Vagina (tissue), 2 donors: ENCODE data around the gene SFN. TPM values are rescaled to one million over a fixed set of nuclear protein-coding genes. Genes with fewer than 3 reads are reported as not detected.
A peak's percentile ranks its signal among the peaks of the same experiment; 100 is the strongest.
"Not testable (repeated sequence)": the region's sequence is repeated elsewhere in the genome, so short reads cannot be mapped to it uniquely, and the experiment has no call there.

Experiments
- DNase-seq, 2 donors: peaks; one replicate each; pipeline ENCODE4 v3.0.0-alpha.2; 2017; ENCODE audit errors: extremely low spot score in 2 of 2
- H3K27ac ChIP-seq: fragments of 200-600 bp; sonication (generic); one replicate; pipeline ENCODE4 v1.5.1; 2019
- H3K27me3 ChIP-seq: fragments of 200-600 bp; sonication (generic); one replicate; pipeline ENCODE4 v1.5.1; 2019
- H3K36me3 ChIP-seq, 2 donors: fragments of 200-600 bp; sonication (generic); one replicate each; pipeline ENCODE4 v1.5.1; 2017 to 2019
- H3K4me1 ChIP-seq: fragments of 200-600 bp; sonication (generic); one replicate; pipeline ENCODE4 v1.5.1; 2019
- H3K4me3 ChIP-seq, 2 donors: fragments of 200-600 bp; sonication (generic); 1 replicate in 1 of 2; 2 replicates in 1 of 2; pipeline ENCODE4 v1.5.1; 2016 to 2019
- H3K9me3 ChIP-seq: fragments of 200-600 bp; sonication (generic); one replicate; pipeline ENCODE4 v1.5.1; 2019
- POLR2A ChIP-seq, 2 donors: fragments of 450-650 bp; IDR thresholded peaks; one replicate each; pipeline ENCODE4 v1.6.1; 2017; ENCODE audit warnings: antibody characterized with exemption in 2 of 2, mild to moderate bottlenecking in 2 of 2, moderate library complexity in 2 of 2
- POLR2AphosphoS5 ChIP-seq, 2 donors: sonication (generic); formaldehyde crosslinking; IDR thresholded peaks; one replicate each; pipeline ENCODE4 v1.9.0; 2017; ENCODE audit warnings: antibody characterized with exemption in 2 of 2, mild to moderate bottlenecking in 2 of 2, low read depth in 1 of 2; ENCODE audit not compliant: insufficient read depth in 1 of 2
- intact Hi-C: fragments of 100-400 bp; cut with DNase I; formaldehyde crosslinking; loops from one replicate; pipeline ENCODE4 v1.15.1; 2023
- total RNA-seq: library from RNA; depleted of rRNA; stranded (reverse); fragments of >200 nt; gene quantifications from one replicate; pipeline ENCODE4 v1.2.3, GENCODE V29; 2016
- TF ChIP-seq, protein P1 (sequence below), 3 experiments: fragments of 450-650 bp in 2 of 3; fragments of 200-600 bp in 1 of 3; sonication (generic) in 1 of 3; IDR thresholded peaks; one replicate each; pipeline ENCODE4 v1.5.1; 2017 to 2019; ENCODE audit warnings: antibody characterized with exemption in 3 of 3, mild to moderate bottlenecking in 2 of 3, moderate library complexity in 2 of 3

The SFN gene
- total RNA-seq, 1 donor from 2014 or later, result 406 TPM

DNA sequence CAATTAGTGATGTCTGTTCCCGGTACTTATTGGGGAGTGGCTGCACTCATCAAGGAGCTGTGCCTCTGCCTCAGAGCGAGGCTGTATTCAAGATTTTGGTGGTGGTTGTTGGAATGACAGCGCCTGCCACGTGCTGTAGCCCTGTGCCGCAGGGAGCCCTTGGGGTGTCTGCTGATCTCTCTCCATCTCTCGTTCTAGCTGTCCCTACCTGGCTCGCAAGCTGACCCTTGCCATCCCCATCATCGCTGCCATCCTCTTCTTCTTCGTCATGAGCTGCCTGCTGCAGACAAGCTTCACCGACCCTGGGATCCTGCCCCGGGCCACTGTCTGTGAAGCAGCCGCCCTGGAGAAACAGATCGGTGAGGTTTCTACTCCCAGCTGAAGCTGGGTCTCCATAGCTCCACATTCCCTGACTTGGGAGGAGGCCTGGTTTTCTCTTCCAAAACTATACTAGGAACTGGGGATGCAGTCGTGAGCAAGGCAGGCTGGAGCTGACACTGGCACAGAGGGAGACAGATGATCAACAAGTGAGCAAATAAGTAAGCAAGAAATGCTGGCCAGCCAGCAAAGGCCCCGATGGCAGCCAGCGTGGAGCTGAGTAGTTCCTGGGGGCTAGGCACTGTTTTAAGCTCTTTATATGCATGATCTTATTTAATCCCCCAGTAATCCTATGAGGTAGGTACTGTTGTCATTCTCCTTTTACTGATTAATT is 30.5 kb upstream of the SFN start:
- H3K4me3 ChIP-seq, result no peak overlapping the region
- H3K36me3 ChIP-seq, result peaks cover 0 to 33% of the 10 kb centered on the region in 2 donors
- H3K4me1 ChIP-seq, result peaks cover 32% of the 10 kb centered on the region
- no peaks in the 10 kb centered on the region for H3K9me3 ChIP-seq
- TF ChIP-seq POLR2AphosphoS5 (IDR thresholded peaks at IDR 0.05; ENCODE audit: insufficient read depth in 1 of 2, low read depth in 1 of 2), result no peak
- TF ChIP-seq POLR2A (IDR thresholded peaks at IDR 0.05), result no peak
- TF ChIP-seq, protein P1, sequence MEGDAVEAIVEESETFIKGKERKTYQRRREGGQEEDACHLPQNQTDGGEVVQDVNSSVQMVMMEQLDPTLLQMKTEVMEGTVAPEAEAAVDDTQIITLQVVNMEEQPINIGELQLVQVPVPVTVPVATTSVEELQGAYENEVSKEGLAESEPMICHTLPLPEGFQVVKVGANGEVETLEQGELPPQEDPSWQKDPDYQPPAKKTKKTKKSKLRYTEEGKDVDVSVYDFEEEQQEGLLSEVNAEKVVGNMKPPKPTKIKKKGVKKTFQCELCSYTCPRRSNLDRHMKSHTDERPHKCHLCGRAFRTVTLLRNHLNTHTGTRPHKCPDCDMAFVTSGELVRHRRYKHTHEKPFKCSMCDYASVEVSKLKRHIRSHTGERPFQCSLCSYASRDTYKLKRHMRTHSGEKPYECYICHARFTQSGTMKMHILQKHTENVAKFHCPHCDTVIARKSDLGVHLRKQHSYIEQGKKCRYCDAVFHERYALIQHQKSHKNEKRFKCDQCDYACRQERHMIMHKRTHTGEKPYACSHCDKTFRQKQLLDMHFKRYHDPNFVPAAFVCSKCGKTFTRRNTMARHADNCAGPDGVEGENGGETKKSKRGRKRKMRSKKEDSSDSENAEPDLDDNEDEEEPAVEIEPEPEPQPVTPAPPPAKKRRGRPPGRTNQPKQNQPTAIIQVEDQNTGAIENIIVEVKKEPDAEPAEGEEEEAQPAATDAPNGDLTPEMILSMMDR (IDR thresholded peaks at IDR 0.05), result no peak
- no peak for DNase-seq
- intact Hi-C loops, result no loop called here
- H3K27ac ChIP-seq, result no peak overlapping the region
- no peaks in the 10 kb centered on the region for H3K27me3 ChIP-seq

DNA sequence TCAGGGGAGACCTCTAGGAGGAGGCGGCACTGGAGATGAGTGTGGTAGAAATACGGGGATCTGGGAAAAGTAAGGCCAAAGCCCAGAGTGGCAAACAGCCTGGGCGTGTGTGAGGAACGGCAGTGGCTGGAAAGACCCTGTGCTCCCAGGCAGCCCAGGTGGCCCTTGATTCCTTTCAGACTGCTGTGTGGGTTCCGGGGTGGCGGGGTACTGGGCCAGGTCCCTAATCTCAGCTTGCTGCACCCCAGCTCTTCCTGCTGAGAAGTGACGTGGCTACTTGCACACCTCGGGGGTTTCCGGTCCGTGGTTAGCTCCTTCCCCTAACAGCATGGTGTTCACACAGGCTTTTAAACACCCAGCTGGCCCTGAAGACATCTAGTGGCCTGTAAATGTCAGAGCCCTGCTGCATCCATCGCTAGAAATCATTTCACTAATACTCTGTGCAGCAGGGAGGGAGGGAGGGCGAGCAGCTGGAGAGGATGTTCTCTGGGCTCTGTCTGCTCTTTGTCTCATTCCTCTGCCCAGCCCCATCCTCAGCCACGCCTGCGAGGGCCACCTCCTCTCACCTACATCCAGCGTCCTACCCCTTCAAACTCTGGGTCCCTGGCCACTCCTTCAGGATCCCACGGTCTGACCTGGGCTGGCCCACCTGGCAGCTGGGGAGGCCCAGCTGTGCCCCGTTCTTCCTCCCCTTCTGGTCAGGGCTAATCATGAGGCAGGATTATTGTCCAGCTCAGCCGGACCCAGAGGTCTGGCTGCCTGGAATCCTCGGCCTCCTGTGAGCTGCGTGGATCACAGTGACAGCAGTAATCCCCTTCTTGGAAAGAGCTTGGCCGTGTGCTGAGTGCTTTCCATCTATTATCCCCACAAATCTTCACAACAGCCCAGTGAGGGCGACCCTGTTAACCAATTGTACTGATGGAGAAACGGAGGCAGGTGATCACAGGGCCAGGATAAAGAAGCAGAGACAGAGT is 29.2 kb upstream of the SFN start:
- no peak for DNase-seq
- Histone ChIP-seq H3K4me3 (no peak overlapping the region), H3K4me1 (peaks cover 19% of the 10 kb centered on the region), H3K36me3 (peaks cover 0 to 40% of the 10 kb centered on the region in 2 donors), H3K27ac (peak overlapping the region; percentile 44), H3K27me3 (no peaks in the 10 kb centered on the region), H3K9me3 (no peaks in the 10 kb centered on the region)
- intact Hi-C loops, result no loop called here
- TF ChIP-seq, protein P1 (IDR thresholded peaks at IDR 0.05), result no peak
- TF ChIP-seq POLR2A (IDR thresholded peaks at IDR 0.05) (no peak), POLR2AphosphoS5 (IDR thresholded peaks at IDR 0.05; ENCODE audit: insufficient read depth in 1 of 2, low read depth in 1 of 2) (no peak)

DNA sequence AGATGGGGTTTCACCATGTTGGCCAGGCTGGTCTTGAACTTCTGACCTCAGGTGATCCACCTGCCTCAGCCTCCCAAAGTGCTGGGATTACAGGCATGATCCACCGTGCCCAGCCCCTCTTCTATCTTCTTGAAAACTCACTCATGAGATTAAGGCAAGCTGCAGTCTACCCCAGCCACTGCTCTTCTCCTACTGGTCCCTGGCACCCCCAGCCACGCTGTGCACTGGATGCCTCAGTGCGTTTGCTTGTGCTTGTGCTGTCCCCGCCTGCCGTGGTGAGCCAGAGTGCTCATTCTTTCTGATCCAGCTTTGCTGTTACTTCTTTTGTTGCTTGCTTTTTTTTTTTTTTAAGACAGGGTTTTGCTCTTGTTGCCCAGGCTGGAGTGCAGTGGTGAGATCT is 25.3 kb upstream of the SFN start:
- H3K4me1 ChIP-seq, DNase-seq, intact Hi-C loops, H3K9me3 ChIP-seq, H3K27me3 ChIP-seq, H3K27ac ChIP-seq, H3K4me3 ChIP-seq: not testable (repeated sequence)
- peaks cover 0 to 60% of the 10 kb centered on the region in 2 donors for H3K36me3 ChIP-seq

DNA sequence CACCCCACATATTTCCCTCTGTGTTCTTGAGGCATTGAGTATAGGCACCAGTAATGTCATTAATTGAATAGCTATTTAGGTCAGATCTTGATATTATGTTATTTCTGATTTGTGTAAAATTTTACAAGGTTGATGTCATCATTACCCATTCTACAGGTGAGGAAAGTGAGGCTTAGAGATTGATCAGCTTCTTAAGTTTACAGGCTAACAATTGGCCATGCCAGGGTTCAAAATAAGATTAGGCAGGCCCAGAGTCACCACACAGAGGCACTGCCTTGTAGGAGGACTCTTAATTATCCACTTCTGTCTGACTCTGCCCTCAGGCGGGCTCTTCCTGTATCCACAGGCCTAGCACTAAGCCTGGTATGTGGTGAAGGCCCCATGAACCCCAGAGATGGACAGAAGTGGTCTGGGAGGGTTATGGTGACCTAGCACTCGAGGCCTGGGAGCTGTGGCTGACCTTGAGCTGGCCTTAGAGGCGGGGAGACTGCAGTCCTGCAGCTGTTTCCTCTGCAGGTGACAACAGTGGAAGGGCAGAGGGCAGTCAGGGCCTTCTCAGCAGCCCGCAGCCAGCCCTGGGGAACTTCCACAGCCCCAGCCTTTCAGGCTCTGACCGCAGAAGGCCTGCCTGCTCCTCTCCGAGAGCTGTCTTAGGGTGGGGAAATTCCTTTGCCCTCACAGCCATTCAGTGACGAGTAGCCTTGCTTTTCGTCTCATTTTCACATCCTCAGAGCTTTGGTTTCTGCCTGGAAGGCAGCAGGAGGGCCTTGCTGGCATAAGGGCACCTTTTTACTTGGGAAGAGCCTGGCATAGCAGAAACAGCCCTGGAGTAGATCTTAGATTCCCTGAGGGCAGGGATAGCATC is 24.2 kb upstream of the SFN start:
- Histone ChIP-seq H3K4me3 (no peak overlapping the region), H3K36me3 (peaks cover 0 to 61% of the 10 kb centered on the region in 2 donors), H3K4me1 (no peaks in the 10 kb centered on the region), H3K9me3 (no peaks in the 10 kb centered on the region), H3K27ac (no peak overlapping the region), H3K27me3 (no peaks in the 10 kb centered on the region)
- TF ChIP-seq POLR2A (IDR thresholded peaks at IDR 0.05) (no peak), POLR2AphosphoS5 (IDR thresholded peaks at IDR 0.05; ENCODE audit: insufficient read depth in 1 of 2, low read depth in 1 of 2) (no peak)
- TF ChIP-seq, protein P1 (IDR thresholded peaks at IDR 0.05), result no peak
- DNase-seq, result no peak
- intact Hi-C loops, result no loop called here

DNA sequence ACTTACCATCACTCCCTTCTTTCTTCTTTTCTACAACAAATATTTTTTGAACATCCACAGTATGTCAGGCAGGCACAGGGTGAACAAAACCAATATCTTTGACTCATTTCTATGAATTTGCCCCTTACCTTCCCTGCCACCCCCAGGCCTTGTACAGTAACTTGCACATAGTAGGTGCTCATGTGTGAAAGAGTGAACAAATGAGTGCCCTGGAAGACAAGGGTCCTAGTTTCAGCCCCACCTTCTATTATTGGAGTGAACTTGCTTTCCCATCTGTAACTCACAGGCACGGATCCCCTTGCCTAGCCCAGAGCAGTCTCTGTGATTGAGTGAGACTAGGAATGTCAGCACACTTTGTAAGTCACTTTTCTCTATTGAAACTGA is 23.6 kb upstream of the SFN start:
- H3K9me3 ChIP-seq, result no peaks in the 10 kb centered on the region
- H3K4me3 ChIP-seq, result no peak overlapping the region
- TF ChIP-seq, protein P1 (IDR thresholded peaks at IDR 0.05), result no peak
- no peak for TF ChIP-seq POLR2AphosphoS5 (IDR thresholded peaks at IDR 0.05; ENCODE audit: insufficient read depth in 1 of 2, low read depth in 1 of 2)
- TF ChIP-seq POLR2A (IDR thresholded peaks at IDR 0.05), result no peak
- H3K27me3 ChIP-seq, result no peaks in the 10 kb centered on the region
- H3K36me3 ChIP-seq, result peaks cover 0 to 58% of the 10 kb centered on the region in 2 donors
- intact Hi-C loops, result no loop called here
- no peaks in the 10 kb centered on the region for H3K4me1 ChIP-seq
- DNase-seq, result no peak
- no peak overlapping the region for H3K27ac ChIP-seq
